ENCODE measurements around the gene EMP2. TPM values are rescaled to one million over a fixed set of nuclear protein-coding genes. Genes with fewer than 3 reads are reported as not detected.
"Not testable (repeated sequence)": the region's sequence is repeated elsewhere in the genome, so short reads cannot be mapped to it uniquely, and the experiment has no call there.

EMP2 gene
- total RNA-seq, 2 experiments from 2014 or later: not detected

DNA sequence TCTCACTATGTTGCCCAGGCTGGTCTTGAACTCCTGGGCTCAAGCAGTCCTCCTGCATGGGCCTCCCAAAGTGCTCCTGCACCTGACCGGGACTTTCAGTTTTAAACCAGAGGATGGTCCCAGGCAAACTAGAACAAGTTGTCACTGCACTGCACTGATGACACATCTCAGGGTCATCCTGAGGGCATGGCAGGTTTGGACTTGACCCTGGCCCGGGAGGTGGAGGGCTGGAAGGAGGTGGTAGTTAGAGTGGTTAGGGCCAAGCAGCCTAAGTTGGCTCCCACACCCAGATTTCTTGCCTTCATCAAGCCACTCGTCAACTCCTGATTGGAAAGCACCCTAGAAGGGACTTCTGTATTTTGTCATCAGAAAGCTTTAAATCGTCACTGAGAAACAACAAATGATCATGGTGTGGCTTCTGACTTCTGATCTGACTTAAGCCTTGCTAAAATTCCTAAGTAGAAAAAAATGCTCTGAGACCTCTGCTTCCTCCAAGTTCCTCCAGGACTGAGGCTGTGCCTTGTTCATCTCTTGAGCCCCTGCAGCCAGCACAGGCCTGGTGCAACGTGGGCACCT lies 43.5 kb downstream of the EMP2 start:
- no peaks in the 10 kb centered on the region for H3K9me2 ChIP-seq (ENCODE audit: insufficient read depth, low read length)
- H3K27ac ChIP-seq (ENCODE audit: low read depth, low read length, poor library complexity, severe bottlenecking): no peak overlapping the region
- DNase-seq (ENCODE audit: low spot score): no peak
- POLR2A ChIA-PET: no interaction called here
- H3K9me3 ChIP-seq (ENCODE audit: low read length): no peaks in the 10 kb centered on the region
- no TSS peak for BruUV-seq (replicated peaks)
- no peaks in the 10 kb centered on the region for H3K79me2 ChIP-seq (ENCODE audit: insufficient read depth, low read depth, low read length)
- H3K36me3 ChIP-seq (ENCODE audit: insufficient read depth, low read length): no peaks in the 10 kb centered on the region
- no peak overlapping the region for H2AFZ ChIP-seq (ENCODE audit: low read length)
- no peak overlapping the region for H3K4me2 ChIP-seq (ENCODE audit: low read length)
- H3K4me3 ChIP-seq (ENCODE audit: low read depth, low read length, poor library complexity, severe bottlenecking): no peak overlapping the region
- H4K20me1 ChIP-seq (ENCODE audit: insufficient read depth, low read length): no peaks in the 10 kb centered on the region
- TF ChIP-seq, protein P1, sequence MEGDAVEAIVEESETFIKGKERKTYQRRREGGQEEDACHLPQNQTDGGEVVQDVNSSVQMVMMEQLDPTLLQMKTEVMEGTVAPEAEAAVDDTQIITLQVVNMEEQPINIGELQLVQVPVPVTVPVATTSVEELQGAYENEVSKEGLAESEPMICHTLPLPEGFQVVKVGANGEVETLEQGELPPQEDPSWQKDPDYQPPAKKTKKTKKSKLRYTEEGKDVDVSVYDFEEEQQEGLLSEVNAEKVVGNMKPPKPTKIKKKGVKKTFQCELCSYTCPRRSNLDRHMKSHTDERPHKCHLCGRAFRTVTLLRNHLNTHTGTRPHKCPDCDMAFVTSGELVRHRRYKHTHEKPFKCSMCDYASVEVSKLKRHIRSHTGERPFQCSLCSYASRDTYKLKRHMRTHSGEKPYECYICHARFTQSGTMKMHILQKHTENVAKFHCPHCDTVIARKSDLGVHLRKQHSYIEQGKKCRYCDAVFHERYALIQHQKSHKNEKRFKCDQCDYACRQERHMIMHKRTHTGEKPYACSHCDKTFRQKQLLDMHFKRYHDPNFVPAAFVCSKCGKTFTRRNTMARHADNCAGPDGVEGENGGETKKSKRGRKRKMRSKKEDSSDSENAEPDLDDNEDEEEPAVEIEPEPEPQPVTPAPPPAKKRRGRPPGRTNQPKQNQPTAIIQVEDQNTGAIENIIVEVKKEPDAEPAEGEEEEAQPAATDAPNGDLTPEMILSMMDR (conservative IDR thresholded peaks at IDR 0.05; ENCODE audit: low read length): no peak
- no peaks in the 10 kb centered on the region for H3K4me1 ChIP-seq (ENCODE audit: insufficient read depth, low read length, poor library complexity, severe bottlenecking)
- CTCF ChIA-PET (ENCODE audit: unreplicated experiment): no interaction called here
- intact Hi-C loops (cut with micrococcal nuclease; ENCODE audit: unreplicated experiment): no loop called here

GRCh38 chr16:10536328-10536727 lies 44.1 kb downstream of the EMP2 start:
- DNase-seq (ENCODE audit: low spot score); H3K9me3 ChIP-seq (ENCODE audit: low read length); H3K4me3 ChIP-seq (ENCODE audit: low read depth, low read length, poor library complexity, severe bottlenecking); H3K4me2 ChIP-seq (ENCODE audit: low read length); POLR2A ChIA-PET; H4K20me1 ChIP-seq (ENCODE audit: insufficient read depth, low read length); H3K9me2 ChIP-seq (ENCODE audit: insufficient read depth, low read length); intact Hi-C loops (cut with micrococcal nuclease; ENCODE audit: unreplicated experiment); CTCF ChIA-PET (ENCODE audit: unreplicated experiment); H3K27ac ChIP-seq (ENCODE audit: low read depth, low read length, poor library complexity, severe bottlenecking); H3K4me1 ChIP-seq (ENCODE audit: insufficient read depth, low read length, poor library complexity, severe bottlenecking); H3K79me2 ChIP-seq (ENCODE audit: insufficient read depth, low read depth, low read length); H3K36me3 ChIP-seq (ENCODE audit: insufficient read depth, low read length); BruUV-seq (replicated peaks); H2AFZ ChIP-seq (ENCODE audit: low read length): not testable (repeated sequence)

DNA sequence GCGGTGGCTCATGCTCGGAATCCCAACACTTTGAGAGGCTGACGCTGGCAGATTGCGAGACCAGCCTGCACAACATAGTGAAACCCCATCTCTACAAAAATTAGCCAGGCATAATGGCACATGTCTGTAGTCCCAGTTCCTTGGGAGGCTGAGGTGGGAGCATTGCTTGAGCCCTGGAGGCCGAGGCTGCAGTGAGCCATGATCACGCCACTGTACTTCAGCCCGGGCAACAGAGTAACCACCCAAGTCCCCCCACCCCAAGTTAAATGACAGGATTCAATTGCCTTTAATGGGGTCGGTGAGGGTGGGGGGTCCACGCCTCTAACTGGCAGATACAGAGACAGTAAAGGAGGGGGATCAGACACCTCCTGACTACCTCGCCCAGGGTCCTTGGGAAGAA lies 44.9 kb downstream of the EMP2 start:
- TF ChIP-seq, protein P1 (conservative IDR thresholded peaks at IDR 0.05; ENCODE audit: low read length): no peak
- TF ChIP-seq EZH2phosphoT487 (IDR thresholded peaks at IDR 0.05; ENCODE audit: borderline replicate concordance, low read depth, low read length): no peak
- Histone ChIP-seq H4K20me1 (ENCODE audit: insufficient read depth, low read length) (no peaks in the 10 kb centered on the region), H3K4me3 (ENCODE audit: low read depth, low read length, poor library complexity, severe bottlenecking) (no peak overlapping the region), H2AFZ (ENCODE audit: low read length) (no peak overlapping the region), H3K4me2 (ENCODE audit: low read length) (no peak overlapping the region), H3K27ac (ENCODE audit: low read depth, low read length, poor library complexity, severe bottlenecking) (no peak overlapping the region), H3K36me3 (ENCODE audit: insufficient read depth, low read length) (no peaks in the 10 kb centered on the region), H3K4me1 (ENCODE audit: insufficient read depth, low read length, poor library complexity, severe bottlenecking) (no peaks in the 10 kb centered on the region), H3K9me2 (ENCODE audit: insufficient read depth, low read length) (no peaks in the 10 kb centered on the region), H3K9me3 (ENCODE audit: low read length) (no peaks in the 10 kb centered on the region), H3K79me2 (ENCODE audit: insufficient read depth, low read depth, low read length) (no peaks in the 10 kb centered on the region)
- intact Hi-C loops (cut with micrococcal nuclease; ENCODE audit: unreplicated experiment): no loop called here
- no peak for DNase-seq (ENCODE audit: low spot score)
- ChIA-PET POLR2A (no interaction called here), CTCF (ENCODE audit: unreplicated experiment) (no interaction called here)
- BruUV-seq (replicated peaks): no TSS peak

Measured in OCI-LY7 (cell line).